Measurements from ENCODE around the gene DDI1. TPM values are rescaled to one million over a fixed set of nuclear protein-coding genes. Genes with fewer than 3 reads are reported as not detected.

Gene DDI1
- total RNA-seq, 4 donors from 2014 or later: not detected

- Histone ChIP-seq H3K27ac (no peak overlapping the region), H3K36me3 (no peaks in the 10 kb centered on the region), H3K9me3 (no peaks in the 10 kb centered on the region), H3K4me1 (no peaks in the 10 kb centered on the region), H3K4me3 (no peak overlapping the region), H3K27me3 (no peaks in the 10 kb centered on the region)
- no peak for DNase-seq
- TF ChIP-seq CTCF (IDR thresholded peaks at IDR 0.05): no peak
- TF ChIP-seq POLR2A (IDR thresholded peaks at IDR 0.05): no peak
- intact Hi-C loops (cut with DNase I; ENCODE audit: low total_unique reads): no loop called here
Observed at GRCh38 chr11:104015649-104016415, 20.6 kb upstream of the DDI1 start.

- H3K4me3 ChIP-seq: no peak overlapping the region
- no peak for TF ChIP-seq POLR2A (IDR thresholded peaks at IDR 0.05)
- TF ChIP-seq CTCF (IDR thresholded peaks at IDR 0.05): no peak
- no peak overlapping the region for H3K27ac ChIP-seq
- H3K36me3 ChIP-seq: no peaks in the 10 kb centered on the region
- DNase-seq: no peak
- no peaks in the 10 kb centered on the region for H3K4me1 ChIP-seq
- no peaks in the 10 kb centered on the region for H3K27me3 ChIP-seq
- intact Hi-C loops (cut with DNase I; ENCODE audit: low total_unique reads): no loop called here
- no peaks in the 10 kb centered on the region for H3K9me3 ChIP-seq
Observed at GRCh38 chr11:104024572-104024971, 11.9 kb upstream of the DDI1 start.

GRCh38 chr11:104028476-104029263 is 7.8 kb upstream of the DDI1 start:
- no peaks in the 10 kb centered on the region for H3K36me3 ChIP-seq
- H3K9me3 ChIP-seq: no peaks in the 10 kb centered on the region
- intact Hi-C loops (cut with DNase I; ENCODE audit: low total_unique reads): no loop called here
- DNase-seq: no peak
- TF ChIP-seq POLR2A (IDR thresholded peaks at IDR 0.05) (no peak), CTCF (IDR thresholded peaks at IDR 0.05) (no peak)
- H3K4me3 ChIP-seq: no peak overlapping the region
- no peaks in the 10 kb centered on the region for H3K27me3 ChIP-seq
- H3K27ac ChIP-seq: no peak overlapping the region
- no peaks in the 10 kb centered on the region for H3K4me1 ChIP-seq

- H3K4me1 ChIP-seq: no peaks in the 10 kb centered on the region
- H3K27ac ChIP-seq: no peak overlapping the region
- intact Hi-C loops (cut with DNase I; ENCODE audit: low total_unique reads): no loop called here
- DNase-seq: no peak
- H3K27me3 ChIP-seq: no peaks in the 10 kb centered on the region
- H3K9me3 ChIP-seq: no peaks in the 10 kb centered on the region
- no peak for TF ChIP-seq POLR2A (IDR thresholded peaks at IDR 0.05)
- no peak for TF ChIP-seq CTCF (IDR thresholded peaks at IDR 0.05)
- H3K36me3 ChIP-seq: no peaks in the 10 kb centered on the region
- no peak overlapping the region for H3K4me3 ChIP-seq
Observed at GRCh38 chr11:104033134-104033533, 3.3 kb upstream of the DDI1 start.

GRCh38 chr11:104033561-104033960 is 2.9 kb upstream of the DDI1 start:
- Histone ChIP-seq H3K4me3 (no peak overlapping the region), H3K36me3 (no peaks in the 10 kb centered on the region), H3K27me3 (no peaks in the 10 kb centered on the region), H3K9me3 (no peaks in the 10 kb centered on the region), H3K4me1 (no peaks in the 10 kb centered on the region), H3K27ac (no peak overlapping the region)
- no peak for TF ChIP-seq CTCF (IDR thresholded peaks at IDR 0.05)
- no peak for TF ChIP-seq POLR2A (IDR thresholded peaks at IDR 0.05)
- no peak for DNase-seq
- intact Hi-C loops (cut with DNase I; ENCODE audit: low total_unique reads): no loop called here

Measured in uterus (tissue), 4 donors.